Uterus (tissue), 4 donors: Measurements from ENCODE around the gene MYO1B. TPM values are rescaled to one million over a fixed set of nuclear protein-coding genes. Genes with fewer than 3 reads are reported as not detected.
A peak's percentile ranks its signal among the peaks of the same experiment; 100 is the strongest.

ENCODE experiments used
- DNase-seq, 2 donors: peaks; one replicate each; pipeline ENCODE4 v3.0.0-alpha.2; 2019 to 2020
- H3K27ac ChIP-seq, 2 donors: fragments of 200-600 bp; sonication (generic); 1 replicate in 1 of 2; 2 replicates in 1 of 2; pipeline ENCODE4 v1.5.1; 2016 to 2018
- H3K27me3 ChIP-seq, 2 donors: fragments of 200-600 bp; sonication (generic); one replicate each; pipeline ENCODE4 v1.5.1; 2018 to 2019; ENCODE audit warnings: control low read depth in 1 of 2
- H3K36me3 ChIP-seq, 2 donors: fragments of 200-600 bp; sonication (generic); one replicate each; pipeline ENCODE4 v1.5.1; 2019; ENCODE audit warnings: control low read depth in 1 of 2
- H3K4me1 ChIP-seq, 2 donors: fragments of 200-600 bp; sonication (generic); one replicate each; pipeline ENCODE4 v1.5.1; 2018 to 2019; ENCODE audit warnings: control low read depth in 1 of 2
- H3K4me3 ChIP-seq, 2 donors: fragments of 200-600 bp; sonication (generic); 1 replicate in 1 of 2; 2 replicates in 1 of 2; pipeline ENCODE4 v1.5.1; 2018 to 2019; ENCODE audit warnings: mild to moderate bottlenecking in 1 of 2
- H3K9me3 ChIP-seq, 2 donors: fragments of 200-600 bp; sonication (generic); one replicate each; pipeline ENCODE4 v1.5.1; 2019; ENCODE audit warnings: control low read depth in 1 of 2
- POLR2A ChIP-seq, 2 donors: fragments of 450-650 bp; IDR thresholded peaks; one replicate each; pipeline ENCODE4 v1.6.1; 2016; ENCODE audit warnings: antibody characterized with exemption in 2 of 2, mild to moderate bottlenecking in 1 of 2, moderate library complexity in 1 of 2
- intact Hi-C: fragments of 100-400 bp; cut with DNase I; formaldehyde crosslinking; loops from one replicate; pipeline ENCODE4 v1.15.1; 2023; ENCODE audit warnings: low total_unique reads
- total RNA-seq, 4 donors: library from RNA; depleted of rRNA in 3 of 4; stranded (reverse); fragments of >200 nt in 3 of 4; gene quantifications; one replicate each; pipeline versions ENCODE4 v1.1.0 to v1.2.4, GENCODE V29; 2014 to 2023
- TF ChIP-seq, protein P1 (sequence below), 4 experiments: fragments of 200-600 bp in 2 of 4; fragments of 450-650 bp in 2 of 4; sonication (generic) in 2 of 4; IDR thresholded peaks; one replicate each; pipeline ENCODE4 v1.5.1; 2016 to 2019; ENCODE audit warnings: antibody characterized with exemption in 4 of 4, mild to moderate bottlenecking in 2 of 4, moderate library complexity in 1 of 4
- donor health status: DM: yes; HTN: yes; CAD: no.

Gene MYO1B
- total RNA-seq, 4 donors from 2014 or later = 10.3 to 169 (median 29.5) TPM

DNA sequence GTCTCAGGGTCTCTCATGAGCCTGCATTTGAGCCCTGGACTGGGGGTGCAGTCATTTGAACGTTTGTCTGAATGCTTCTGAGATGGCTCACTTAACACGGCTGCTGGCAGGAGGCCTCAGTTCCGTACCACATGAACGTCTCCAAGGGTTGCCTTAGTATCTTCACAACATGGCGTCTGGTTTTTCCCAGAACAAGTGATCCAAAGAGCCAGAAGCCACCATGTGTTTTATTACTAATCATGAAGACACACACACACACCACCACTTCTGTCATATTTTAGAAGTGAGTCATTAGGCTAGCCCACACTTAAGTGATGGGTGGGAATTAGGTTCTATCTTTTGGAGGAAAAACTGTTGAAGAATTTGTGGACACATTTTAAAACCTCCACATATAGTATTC, 15.0 kb upstream of the MYO1B start:
- intact Hi-C loops = loop anchor here (10.0 kb wide), 1 partner anchor 275 kb away; no protein-coding TSS in a partner anchor
- no peak for DNase-seq
- no peaks in the 10 kb centered on the region for H3K27me3 ChIP-seq

GRCh38 chr2:191231995-191232394, 13.2 kb upstream of the MYO1B start:
- Histone ChIP-seq H3K27me3 (no peaks in the 10 kb centered on the region), H3K4me3 (no peak overlapping the region), H3K27ac (peak overlapping the region; percentile 29 to 47), H3K36me3 (no peaks in the 10 kb centered on the region), H3K4me1 (no peaks in the 10 kb centered on the region), H3K9me3 (no peaks in the 10 kb centered on the region)
- TF ChIP-seq, protein P1, sequence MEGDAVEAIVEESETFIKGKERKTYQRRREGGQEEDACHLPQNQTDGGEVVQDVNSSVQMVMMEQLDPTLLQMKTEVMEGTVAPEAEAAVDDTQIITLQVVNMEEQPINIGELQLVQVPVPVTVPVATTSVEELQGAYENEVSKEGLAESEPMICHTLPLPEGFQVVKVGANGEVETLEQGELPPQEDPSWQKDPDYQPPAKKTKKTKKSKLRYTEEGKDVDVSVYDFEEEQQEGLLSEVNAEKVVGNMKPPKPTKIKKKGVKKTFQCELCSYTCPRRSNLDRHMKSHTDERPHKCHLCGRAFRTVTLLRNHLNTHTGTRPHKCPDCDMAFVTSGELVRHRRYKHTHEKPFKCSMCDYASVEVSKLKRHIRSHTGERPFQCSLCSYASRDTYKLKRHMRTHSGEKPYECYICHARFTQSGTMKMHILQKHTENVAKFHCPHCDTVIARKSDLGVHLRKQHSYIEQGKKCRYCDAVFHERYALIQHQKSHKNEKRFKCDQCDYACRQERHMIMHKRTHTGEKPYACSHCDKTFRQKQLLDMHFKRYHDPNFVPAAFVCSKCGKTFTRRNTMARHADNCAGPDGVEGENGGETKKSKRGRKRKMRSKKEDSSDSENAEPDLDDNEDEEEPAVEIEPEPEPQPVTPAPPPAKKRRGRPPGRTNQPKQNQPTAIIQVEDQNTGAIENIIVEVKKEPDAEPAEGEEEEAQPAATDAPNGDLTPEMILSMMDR (IDR thresholded peaks at IDR 0.05) = peak; percentile 50 to 73 (median 63)
- TF ChIP-seq POLR2A (IDR thresholded peaks at IDR 0.05) = no peak
- DNase-seq = no peak
- intact Hi-C loops = loop anchor here (10.0 kb wide), 1 partner anchor 273 kb away; no protein-coding TSS in a partner anchor

More for the DNA sequence above, 15.0 kb upstream of the MYO1B start:
- Histone ChIP-seq H3K4me1 (no peaks in the 10 kb centered on the region), H3K36me3 (no peaks in the 10 kb centered on the region), H3K9me3 (no peaks in the 10 kb centered on the region), H3K4me3 (no peak overlapping the region), H3K27ac (no peak overlapping the region)
- no peak for TF ChIP-seq POLR2A (IDR thresholded peaks at IDR 0.05)

GRCh38 chr2:191233533-191233932, 11.7 kb upstream of the MYO1B start:
- TF ChIP-seq POLR2A (IDR thresholded peaks at IDR 0.05) = no peak
- TF ChIP-seq, protein P1 (IDR thresholded peaks at IDR 0.05) = no peak
- no peak overlapping the region for H3K27ac ChIP-seq
- DNase-seq = no peak
- intact Hi-C loops = loop anchor here (10.0 kb wide), 1 partner anchor 271 kb away; no protein-coding TSS in a partner anchor
- no peaks in the 10 kb centered on the region for H3K36me3 ChIP-seq
- H3K4me3 ChIP-seq = no peak overlapping the region
- no peaks in the 10 kb centered on the region for H3K27me3 ChIP-seq
- no peaks in the 10 kb centered on the region for H3K4me1 ChIP-seq
- H3K9me3 ChIP-seq = no peaks in the 10 kb centered on the region

DNA sequence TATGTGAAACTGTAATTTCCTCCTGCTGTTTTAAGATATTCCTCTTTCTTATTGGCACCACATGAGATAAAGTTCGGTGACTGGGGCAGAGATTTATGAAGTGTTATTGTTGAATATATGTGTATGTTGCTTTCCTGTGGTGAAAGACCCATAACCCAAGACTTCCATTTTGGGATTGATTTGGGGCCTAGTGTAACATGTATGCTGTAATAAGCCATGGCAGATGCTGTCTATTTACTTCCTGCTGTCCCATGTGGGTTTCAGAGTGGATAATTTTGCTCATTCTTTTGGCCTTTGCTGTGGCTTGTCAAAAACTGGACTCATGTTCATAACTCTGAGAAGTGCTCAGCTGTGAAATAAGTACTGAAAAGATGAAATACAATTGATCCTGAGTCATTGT, 10.8 kb upstream of the MYO1B start:
- TF ChIP-seq, protein P1 (IDR thresholded peaks at IDR 0.05) = no peak
- TF ChIP-seq POLR2A (IDR thresholded peaks at IDR 0.05) = no peak
- no peaks in the 10 kb centered on the region for H3K9me3 ChIP-seq
- no peak overlapping the region for H3K27ac ChIP-seq
- no peak overlapping the region for H3K4me3 ChIP-seq
- no peaks in the 10 kb centered on the region for H3K27me3 ChIP-seq
- H3K36me3 ChIP-seq = no peaks in the 10 kb centered on the region
- DNase-seq = no peak
- intact Hi-C loops = loop anchor here (10.0 kb wide), 1 partner anchor 270 kb away; no protein-coding TSS in a partner anchor
- no peaks in the 10 kb centered on the region for H3K4me1 ChIP-seq

DNA sequence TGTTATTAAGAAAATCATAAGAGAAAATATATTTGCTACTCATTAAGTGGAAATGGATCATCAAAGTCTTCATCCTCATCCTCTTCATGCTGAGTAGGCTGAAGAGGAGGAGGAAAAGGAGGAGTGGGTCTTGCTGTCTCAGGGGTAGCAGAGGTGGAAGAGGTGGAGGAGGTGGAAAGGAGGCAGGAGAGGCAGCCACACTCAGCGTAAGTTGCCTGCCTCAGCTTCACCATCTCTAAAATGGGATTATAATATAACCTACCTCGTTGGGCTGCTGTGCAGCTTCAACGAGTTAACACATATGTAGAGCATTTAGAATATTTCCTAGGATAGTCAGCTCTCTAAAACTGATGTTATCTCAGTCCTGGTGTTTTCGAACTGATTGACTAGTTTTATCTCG, 4.3 kb upstream of the MYO1B start:
- Histone ChIP-seq H3K9me3 (no peaks in the 10 kb centered on the region), H3K27me3 (no peaks in the 10 kb centered on the region), H3K4me3 (no peak overlapping the region), H3K27ac (no peak overlapping the region), H3K36me3 (no peaks in the 10 kb centered on the region), H3K4me1 (no peaks in the 10 kb centered on the region)
- intact Hi-C loops = no loop called here
- DNase-seq = no peak
- TF ChIP-seq, protein P1 (IDR thresholded peaks at IDR 0.05) = no peak
- TF ChIP-seq POLR2A (IDR thresholded peaks at IDR 0.05) = no peak

DNA sequence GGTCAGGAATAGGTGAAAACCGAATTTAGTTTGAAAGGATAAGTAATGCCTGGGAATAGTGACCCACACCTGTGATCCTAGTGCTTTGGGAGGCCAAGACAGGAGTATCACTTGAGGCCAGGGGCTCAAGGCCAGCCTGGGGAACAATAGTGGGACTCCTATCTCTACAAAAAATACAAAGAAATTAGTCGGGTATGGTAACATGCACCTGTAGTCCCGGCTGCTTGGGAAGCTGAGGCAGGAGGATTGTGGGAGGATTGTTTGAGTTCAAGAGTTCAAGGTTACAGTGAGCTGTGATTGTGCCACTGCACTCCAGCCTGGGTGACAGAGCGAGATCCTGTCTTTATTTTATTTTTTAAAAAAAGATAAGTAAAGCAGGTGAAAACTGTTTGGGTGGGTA, 3.8 kb upstream of the MYO1B start:
- Histone ChIP-seq H3K4me3 (no peak overlapping the region), H3K36me3 (no peaks in the 10 kb centered on the region), H3K27me3 (no peaks in the 10 kb centered on the region), H3K4me1 (no peaks in the 10 kb centered on the region), H3K27ac (no peak overlapping the region), H3K9me3 (no peaks in the 10 kb centered on the region)
- DNase-seq = no peak
- intact Hi-C loops = no loop called here
- TF ChIP-seq POLR2A (IDR thresholded peaks at IDR 0.05) = no peak
- TF ChIP-seq, protein P1 (IDR thresholded peaks at IDR 0.05) = no peak
